HG02678 (cell line): ENCODE data around the gene SEC62.

ENCODE experiments used
- ATAC-seq: cut with Tn5 transposase; IDR thresholded peaks from one replicate; pipeline ENCODE4 v1.9.1; 2021; ENCODE audit warnings: mild to moderate bottlenecking, moderate library complexity; ENCODE audit not compliant: unreplicated experiment

SEC62 gene

DNA sequence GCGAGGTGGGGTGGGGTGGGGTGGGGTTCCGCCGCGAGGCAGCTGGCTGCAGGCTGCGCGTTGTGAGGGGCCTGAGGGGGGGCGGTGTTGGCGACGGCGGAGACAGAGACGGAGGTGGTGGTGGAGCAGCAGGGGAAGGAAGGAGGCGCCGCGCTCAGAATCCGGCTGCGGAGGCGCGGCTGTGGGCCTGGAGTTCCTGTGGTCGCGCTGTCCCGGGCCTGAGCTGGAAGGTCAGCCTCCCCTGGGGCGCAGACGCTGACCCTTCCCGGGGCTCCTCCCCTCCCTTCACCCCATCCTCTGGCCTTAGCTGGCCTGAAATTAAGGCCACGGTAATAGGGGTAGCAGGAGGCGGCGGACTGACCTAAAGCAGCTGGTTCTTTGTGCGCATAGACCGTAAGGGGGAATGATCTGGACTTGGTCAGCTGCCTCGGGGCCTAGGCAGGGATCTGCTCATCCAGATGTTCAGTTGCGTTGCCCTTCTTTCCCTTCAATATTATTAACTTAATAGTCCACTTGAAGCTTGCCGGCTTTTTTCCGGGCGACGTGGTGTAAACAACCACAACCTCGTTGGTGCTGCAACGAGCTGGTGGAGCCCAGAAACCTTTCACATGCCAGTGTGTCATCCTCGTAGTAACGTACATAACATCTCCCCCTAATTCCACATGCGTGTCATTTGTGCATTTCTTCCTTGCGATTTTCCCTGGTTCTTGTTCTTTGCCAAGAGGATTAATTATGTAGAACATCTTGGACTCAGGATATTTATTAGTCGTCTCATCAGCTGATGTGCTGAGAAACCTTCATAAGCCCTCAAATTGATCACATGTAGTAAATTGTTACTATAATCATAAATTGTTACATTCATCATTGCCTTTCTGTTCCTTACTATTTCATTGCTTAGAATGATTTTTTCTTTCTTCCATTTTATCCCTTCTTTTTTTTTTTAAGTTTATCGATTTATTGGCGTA is 626 bp downstream of the SEC62 start:
- peak; percentile 31 for ATAC-seq

DNA sequence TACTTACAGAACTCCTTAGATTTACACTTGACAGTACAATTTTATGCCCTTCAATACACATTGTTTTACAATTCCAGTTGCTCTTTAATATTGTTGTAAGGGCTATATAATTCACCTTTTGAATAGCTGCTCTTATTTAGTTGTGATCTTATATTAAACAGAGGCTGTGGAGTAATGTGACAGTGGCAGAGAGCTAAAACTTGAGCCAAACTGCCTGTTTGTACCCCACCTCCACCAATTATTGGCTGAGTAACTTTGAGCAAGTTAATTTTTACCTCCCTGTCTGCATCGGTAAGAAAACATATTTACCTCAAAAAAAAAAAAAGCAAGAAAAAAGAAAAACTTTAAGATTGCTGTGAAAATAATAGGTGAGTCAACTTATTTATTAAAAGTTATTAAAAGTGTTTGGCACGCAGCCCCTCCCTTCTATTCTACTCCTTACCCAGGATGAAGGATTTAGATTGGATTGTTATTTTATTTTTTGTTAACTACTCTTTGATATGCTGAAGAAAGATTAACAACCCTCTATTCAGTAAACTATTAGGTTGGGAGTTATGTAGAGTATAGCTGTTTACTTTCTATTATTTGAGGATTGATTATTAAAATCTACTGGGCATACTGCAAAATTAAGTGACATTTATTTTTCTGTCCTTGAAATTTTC is 1.7 kb downstream of the SEC62 start:
- ATAC-seq = no peak

DNA sequence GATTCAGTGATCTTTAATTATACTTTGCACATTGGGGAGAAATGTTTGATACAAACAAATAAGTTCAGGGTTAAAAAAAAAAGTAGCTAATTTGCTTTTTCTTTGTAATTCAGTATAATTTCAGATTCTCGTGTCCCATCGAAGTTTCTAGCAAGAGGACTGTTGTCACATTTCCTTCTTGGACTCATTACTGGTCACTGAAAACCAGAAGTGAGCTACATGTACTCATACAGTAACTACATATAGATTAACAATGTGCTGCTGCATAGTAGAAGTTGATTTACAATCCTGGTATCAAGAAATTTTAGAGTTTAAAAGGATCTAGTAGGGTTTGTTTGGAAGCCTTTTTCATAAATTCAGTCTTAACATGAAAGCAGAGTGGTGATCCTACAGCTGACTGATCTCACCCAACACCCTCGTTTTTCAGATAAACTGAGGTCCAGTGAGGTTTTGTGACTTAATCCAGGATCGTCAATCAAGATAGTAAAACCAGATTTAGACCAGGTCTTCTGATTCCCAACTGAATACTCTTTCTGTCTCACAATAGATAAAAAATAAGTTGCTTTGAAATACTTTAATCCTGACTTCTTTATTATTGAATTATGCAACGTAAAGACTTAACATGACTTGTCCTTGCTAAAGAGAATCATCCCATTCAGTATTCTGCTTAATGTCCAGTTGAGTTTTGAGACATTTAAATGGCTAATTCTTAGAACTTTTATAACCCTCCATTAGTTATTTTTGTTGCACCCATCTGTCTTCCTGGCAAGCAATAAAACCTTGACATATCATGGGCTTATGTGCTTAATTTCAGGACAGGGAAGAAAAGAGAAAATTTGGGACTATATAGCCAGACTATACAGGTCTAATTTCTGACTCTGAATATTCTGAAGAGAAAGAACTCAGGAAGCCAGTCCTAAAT is 2.8 kb downstream of the SEC62 start:
- no peak for ATAC-seq

DNA sequence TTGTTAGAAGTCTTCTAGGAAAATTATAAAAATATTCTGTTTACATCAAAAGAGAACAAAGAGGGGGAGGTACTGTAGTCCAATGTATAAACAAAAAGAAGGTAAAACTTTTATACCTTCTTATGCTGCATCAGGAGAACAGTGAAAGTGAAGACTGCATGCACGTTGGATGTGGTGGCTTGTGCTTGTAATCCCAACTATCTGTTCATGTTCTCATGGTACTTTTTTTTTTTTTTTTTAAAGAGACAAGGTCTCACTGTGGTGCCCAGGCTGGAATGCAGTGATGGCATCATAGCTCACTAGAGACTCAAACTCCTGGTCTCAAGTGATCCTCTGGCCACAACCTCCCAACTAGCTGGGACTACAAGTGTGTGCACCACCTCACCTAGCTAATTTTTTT is 4.2 kb downstream of the SEC62 start:
- ATAC-seq = no peak

DNA sequence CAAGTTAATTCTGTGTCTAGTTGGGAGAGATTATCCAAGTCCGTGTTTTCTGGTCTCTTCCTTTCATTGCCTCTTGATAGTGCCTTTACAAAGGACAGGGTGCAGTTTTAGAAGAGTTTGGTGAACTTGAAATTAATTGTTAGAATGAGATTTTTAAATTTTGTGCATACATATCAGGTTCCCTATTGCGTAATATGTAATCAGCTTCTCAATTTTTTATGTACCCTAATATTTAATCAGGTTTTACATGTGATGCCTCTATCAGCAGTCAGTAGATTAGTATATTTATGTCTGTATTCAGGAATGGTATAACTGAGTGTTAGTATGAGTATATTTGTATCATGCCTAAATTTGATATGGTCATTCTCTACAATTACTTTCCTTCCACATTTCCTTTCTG is 4.9 kb downstream of the SEC62 start:
- ATAC-seq = no peak

DNA sequence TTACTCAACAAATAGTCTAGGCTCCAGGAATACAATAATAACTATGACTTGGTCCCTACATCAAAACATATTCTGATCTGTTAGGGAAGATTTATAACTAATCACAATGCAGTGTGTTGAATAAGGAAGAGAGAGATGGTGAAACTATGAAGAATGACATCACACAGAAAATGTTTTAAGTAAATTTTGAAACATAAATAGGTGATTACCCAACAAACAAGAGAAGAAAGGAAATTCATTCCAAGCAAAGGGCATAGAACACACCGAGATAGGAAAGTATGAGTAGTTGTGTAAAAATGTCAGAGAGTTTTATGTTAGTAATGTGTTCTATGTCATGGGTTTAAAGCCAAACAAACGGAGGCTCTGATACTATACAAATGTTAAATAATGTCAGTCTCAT is 13.4 kb downstream of the SEC62 start:
- ATAC-seq = no peak

DNA sequence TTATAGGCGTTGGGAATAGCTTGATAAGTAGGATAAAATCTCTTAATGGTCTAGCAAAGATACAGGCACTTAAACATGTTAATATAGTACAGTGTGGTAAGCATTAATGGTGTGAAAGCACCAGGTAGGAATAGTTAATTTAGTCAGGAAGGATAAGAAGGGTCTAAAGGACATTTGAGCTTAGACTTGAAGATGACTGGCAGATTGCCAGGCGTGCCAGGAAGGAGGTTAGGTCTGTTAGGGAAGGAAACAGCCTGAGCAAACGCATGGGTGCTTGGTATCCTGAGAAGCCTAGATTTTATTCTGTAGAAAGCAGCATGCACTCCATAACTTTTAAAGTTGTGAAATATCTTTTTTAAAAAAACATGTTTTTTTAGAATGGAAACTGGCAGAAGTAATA is 17.7 kb downstream of the SEC62 start:
- no peak for ATAC-seq

DNA sequence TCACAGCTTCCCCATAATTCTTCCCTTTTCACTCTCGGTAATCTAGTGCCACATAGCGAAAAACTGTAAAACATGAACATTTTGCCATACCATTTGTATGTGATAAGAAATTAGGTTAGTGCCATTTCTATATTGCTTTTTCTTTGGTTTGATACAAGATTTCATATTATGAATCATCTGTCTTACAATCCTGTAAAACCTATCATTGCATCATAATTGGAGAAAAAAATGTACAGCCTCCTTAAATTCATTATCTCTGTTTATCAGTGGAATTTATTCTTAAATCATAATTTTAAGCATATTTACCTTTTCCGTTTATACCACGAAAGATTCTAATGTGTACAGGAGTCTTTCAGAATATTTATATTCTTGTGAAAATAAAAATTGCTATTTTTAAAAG is 23.8 kb downstream of the SEC62 start:
- ATAC-seq = no peak

DNA sequence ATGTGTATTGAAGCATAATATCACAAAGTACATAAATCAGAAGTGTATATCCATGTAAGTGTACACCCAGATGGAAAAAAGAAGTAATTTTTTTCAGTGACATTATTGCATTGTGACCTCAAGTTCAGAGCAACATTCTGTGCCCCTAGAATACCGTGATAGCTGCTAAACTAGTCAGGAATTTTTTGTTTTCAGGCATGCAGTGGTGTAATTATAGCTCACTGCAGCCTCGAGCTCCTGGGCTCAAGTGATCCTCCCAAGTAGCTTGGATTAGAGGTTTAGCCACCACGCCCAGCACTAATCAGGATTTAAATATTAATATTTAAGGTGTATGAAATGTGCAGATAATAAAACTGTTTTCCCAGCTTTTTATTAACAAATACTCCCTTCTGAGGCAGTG is 25.5 kb downstream of the SEC62 start:
- ATAC-seq = no peak

DNA sequence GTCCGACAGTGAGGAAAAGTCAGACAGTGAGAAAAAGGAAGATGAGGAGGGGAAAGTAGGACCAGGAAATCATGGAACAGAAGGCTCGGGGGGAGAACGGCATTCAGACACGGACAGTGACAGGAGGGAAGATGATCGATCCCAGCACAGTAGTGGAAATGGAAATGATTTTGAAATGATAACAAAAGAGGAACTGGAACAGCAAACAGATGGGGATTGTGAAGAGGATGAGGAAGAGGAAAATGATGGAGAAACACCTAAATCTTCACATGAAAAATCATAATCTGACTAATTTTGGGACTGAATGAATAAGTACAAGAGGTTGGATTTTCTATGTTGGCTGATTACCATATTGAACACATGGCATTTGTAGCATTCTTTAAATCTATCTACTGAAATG is 26.2 kb downstream of the SEC62 start:
- no peak for ATAC-seq

DNA sequence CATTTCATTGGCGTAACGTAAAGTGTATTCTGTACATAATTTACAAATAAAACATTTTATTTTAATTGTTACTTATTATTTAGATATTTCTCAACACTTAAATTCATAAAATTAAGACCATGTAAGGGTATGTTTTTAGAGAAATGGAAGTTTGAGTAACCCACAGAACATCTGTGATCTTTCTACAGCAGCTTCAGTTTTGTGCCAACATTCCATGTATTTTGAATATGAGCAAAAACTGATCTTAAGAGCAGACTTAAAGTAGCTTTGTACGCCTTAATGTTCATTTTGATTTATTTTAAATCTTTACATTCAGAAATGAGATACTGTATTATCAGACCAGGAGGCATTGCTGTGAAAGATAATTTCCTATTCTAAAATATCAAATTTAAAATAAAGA is 27.2 kb downstream of the SEC62 start:
- ATAC-seq = no peak

DNA sequence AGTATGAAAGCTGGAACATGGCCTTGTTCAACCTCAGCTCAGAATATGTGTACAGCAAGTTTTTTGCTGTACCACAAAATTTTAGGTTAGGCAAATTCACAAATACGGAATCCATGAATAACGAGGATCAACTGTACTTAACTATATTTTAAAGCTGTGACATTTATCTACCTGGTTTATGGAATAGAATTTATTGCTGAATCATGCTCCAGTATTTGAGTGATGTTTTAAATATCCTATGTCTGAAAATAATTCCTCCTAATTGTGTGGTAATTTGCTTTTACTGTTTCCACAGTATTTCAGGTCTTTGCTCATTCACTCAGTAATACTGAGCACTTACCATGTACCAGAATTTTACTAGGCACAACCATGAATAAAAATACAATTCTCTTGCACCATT is 29.5 kb downstream of the SEC62 start:
- no peak for ATAC-seq

DNA sequence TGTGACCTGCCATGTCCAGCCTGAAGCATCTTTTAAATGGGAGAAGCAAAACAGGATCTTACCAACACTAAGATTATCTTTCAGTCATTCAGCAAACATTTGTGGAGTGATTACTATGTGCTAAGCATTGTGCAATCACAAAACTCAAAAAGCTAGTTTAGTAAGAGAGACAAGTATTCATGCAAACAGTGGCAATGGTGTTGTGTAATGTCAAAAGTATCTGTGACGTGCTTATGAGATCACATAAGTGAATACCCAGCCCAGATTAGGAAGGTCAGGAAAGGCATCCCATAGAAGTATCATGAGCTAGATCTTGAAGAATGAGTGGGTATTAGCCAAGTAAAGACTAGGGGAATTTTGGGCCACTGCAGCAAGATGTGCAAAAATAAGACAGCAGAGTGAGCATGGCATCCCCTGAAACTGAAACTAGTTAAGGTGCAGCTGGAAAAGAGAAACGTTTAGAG is 32.1 kb downstream of the SEC62 start:
- ATAC-seq = peak; percentile 45

DNA sequence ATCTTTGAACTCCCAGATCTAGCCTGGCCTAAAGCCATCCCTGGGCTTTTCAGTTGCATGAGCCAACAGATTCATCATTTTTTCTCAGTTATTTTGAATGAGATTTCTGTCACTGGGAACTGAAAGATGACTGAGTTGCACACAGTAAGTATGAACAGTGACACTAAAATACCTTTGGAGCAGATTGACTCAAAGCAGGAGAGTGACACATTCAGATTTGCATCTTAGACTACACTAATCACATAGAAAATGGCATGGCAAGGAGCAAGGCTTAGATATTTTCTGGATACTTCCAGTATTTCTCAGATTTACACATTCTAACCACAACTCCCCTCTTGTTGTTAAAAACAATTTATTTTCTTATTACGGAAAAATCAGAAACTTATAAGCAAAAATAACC is 32.8 kb downstream of the SEC62 start:
- ATAC-seq = peak; percentile 87

DNA sequence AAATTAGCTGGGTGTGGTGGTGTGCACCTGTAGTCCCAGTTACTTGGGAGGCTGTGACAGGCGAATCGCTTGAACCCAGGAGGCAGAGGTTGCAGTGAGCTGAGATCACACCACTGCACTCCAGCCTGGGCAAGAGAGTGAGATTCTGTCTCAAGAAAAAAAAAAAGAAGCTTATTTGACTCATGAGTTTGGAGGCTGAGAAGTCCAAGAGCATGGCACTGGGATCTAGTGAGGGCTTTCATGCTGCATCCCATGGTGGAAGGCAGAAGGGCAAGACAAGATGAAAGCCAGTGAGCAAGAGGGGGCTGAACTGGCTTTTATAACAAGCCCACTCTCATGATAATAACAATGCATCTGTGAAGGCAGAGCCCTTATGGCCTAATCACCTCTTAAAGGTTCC is 33.4 kb downstream of the SEC62 start:
- ATAC-seq = no peak

DNA sequence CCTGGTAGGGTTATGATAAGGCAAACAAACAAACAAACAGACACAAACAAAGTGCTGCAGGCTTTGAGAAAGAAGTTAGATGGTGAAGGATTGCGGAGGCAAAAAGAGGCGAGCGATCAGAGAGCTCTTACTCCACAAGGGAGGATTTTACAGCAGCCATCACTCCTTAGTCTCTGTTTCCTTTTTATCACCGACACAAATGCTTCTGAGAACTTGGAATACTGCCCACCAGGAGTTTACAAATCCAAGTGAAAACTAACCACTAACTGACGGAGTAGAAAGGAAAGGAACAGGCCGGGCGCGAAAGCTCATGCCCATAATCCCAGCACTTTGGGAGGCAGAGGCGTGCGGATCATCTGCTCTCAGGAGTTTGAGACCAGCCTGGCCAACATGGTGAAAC is 35.6 kb downstream of the SEC62 start:
- ATAC-seq = no peak

DNA sequence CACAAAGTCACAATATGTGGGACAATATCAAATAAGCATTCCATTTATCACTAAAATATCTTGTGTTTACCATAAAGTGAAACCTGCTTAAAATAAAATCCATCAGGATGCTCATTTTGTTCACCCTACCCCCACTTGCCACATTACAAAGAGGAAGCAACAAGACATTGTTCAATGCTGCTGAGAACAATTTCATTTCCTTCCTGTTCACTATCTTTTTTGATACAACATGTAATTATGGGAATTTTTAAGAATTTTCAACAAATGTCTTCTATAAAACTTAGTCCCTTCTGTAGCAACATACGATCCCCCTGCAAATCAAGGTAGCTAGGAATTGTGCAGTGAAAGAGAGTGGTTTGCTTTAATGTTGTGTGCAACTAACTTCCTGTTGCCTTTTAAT is 36.3 kb downstream of the SEC62 start:
- ATAC-seq = no peak

DNA sequence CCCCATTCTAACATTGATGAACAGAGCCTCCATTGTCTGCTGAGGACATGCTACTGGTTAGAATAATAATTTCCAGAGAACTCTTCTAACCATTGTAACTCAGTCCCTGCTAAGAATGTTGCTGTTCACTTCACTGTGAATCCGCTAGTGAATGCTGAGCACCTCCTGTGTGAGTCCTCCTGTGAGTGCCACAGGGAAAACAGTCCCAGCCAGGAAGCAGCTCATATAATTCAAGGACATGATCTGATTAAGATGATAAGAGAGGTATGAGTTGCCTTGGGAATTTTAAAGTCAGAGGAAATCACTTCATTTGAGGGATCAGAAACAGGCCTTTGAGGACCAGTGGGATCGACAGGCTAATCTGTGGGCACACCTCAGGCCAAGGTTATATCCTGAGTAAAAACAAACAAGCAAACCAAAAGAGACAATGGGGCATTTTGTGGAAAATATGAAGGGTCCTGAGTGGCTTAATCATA is 37.3 kb downstream of the SEC62 start:
- no peak for ATAC-seq

DNA sequence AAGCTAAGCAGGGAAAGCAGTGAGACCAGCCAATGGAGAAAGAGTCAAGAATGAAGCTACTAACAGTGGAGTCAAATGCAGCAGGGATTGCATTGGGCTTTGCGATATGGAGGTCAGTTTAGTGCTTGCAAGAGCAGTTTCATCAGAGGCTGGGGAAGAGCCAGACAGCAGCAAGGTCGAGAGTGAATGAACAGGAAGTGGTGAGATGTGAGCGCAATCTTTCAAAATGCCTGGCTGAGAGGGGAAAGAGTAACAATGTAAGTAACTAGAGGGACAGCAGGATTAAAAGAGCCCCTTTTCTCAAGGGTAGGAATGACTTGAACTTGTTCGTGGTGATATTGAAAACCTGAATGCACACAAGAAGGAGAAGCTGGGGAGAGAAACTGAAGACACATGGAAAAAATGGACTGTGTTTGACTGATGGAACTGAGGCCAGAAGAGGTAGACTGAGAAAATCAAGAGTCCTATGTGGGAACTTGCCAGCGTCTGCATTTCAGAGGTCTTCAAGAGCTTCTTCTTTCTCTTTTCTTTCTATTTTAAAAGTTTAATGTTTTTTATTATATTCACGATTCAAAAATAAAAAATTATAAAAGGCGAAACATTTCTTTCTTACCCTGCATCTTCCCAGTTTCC is 40.5 kb downstream of the SEC62 start:
- ATAC-seq = peak; percentile 98

DNA sequence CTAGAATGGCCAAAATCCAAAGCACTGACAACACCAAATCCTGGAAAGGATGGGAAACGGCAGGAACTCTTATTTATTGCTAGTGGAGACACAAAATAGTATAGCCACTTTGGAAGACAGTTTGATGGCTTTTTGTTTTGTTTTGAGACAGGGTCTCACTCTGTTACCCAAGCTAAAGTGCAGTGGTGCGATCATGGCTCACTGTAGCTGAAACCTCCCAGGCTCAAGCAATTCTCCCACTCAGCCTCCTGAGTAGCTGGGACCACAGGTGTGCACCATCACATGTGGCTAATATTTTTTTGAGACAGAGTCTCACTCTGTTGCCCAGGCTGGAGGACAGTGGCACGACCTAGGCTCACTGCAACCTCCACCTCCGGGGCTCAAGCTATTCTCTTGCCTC is 43.9 kb downstream of the SEC62 start:
- ATAC-seq = no peak
